Activated T-helper 17 cell treated with anti-CD3 and anti-CD28 coated beads, Interleukin-2, amount 50 U/mL, for 72 hours (primary cell): Measurements from ENCODE around the gene SERPINA4. TPM values are rescaled to one million over a fixed set of nuclear protein-coding genes. Genes with fewer than 3 reads are reported as not detected.
A peak's percentile ranks its signal among the peaks of the same experiment; 100 is the strongest.

Experiments
- ATAC-seq: fragments of 150-1000 bp; cut with Tn5 transposase; replicated peaks from 2 replicates; pipeline ENCODE4 v1.10.0; 2021; ENCODE audit warnings: mild to moderate bottlenecking, moderate library complexity
- H3K27ac Mint-ChIP-seq: one replicate; pipeline ENCODE4 v1.8.0; 2022; ENCODE audit warnings: mixed read lengths
- H3K27me3 Mint-ChIP-seq: one replicate; pipeline ENCODE4 v1.8.0; 2022; ENCODE audit warnings: mixed read lengths
- H3K36me3 Mint-ChIP-seq: one replicate; pipeline ENCODE4 v1.8.0; 2022; ENCODE audit warnings: low read depth, mild to moderate bottlenecking, mixed read lengths
- H3K4me1 Mint-ChIP-seq: one replicate; pipeline ENCODE4 v1.8.0; 2022; ENCODE audit warnings: mixed read lengths
- H3K4me3 Mint-ChIP-seq: one replicate; pipeline ENCODE4 v1.8.0; 2022; ENCODE audit warnings: mild to moderate bottlenecking, mixed read lengths
- H3K9me3 Mint-ChIP-seq: one replicate; pipeline ENCODE4 v1.8.0; 2022; ENCODE audit warnings: mixed read lengths
- total RNA-seq, 2 donors: library from RNA; stranded (reverse); gene quantifications; one replicate each; pipeline ENCODE4 v1.2.3, GENCODE V29; 2022

The SERPINA4 gene
- total RNA-seq, 2 donors from 2014 or later = not detected

- H3K9me3 Mint-ChIP-seq = peaks cover 4% of the 10 kb centered on the region
- peaks cover 32% of the 10 kb centered on the region for H3K27me3 Mint-ChIP-seq
- no peaks in the 10 kb centered on the region for H3K4me1 Mint-ChIP-seq
- H3K36me3 Mint-ChIP-seq = no peaks in the 10 kb centered on the region
- no peak overlapping the region for H3K4me3 Mint-ChIP-seq
- no peak overlapping the region for H3K27ac Mint-ChIP-seq
- ATAC-seq = peak; percentile 60
Measured at GRCh38 chr14:94548999-94549985, 11.9 kb upstream of the SERPINA4 start.

- Mint-ChIP-seq H3K27me3 (peaks cover 35% of the 10 kb centered on the region), H3K27ac (no peak overlapping the region), H3K4me3 (no peak overlapping the region), H3K9me3 (peaks cover 7% of the 10 kb centered on the region), H3K4me1 (no peaks in the 10 kb centered on the region), H3K36me3 (no peaks in the 10 kb centered on the region)
- ATAC-seq = no peak
Measured at GRCh38 chr14:94550041-94550440, 11.2 kb upstream of the SERPINA4 start.

GRCh38 chr14:94555991-94556390 lies 5.3 kb upstream of the SERPINA4 start:
- no peak overlapping the region for H3K4me3 Mint-ChIP-seq
- H3K36me3 Mint-ChIP-seq = no peaks in the 10 kb centered on the region
- H3K4me1 Mint-ChIP-seq = no peaks in the 10 kb centered on the region
- no peak for ATAC-seq
- H3K27ac Mint-ChIP-seq = no peak overlapping the region
- H3K27me3 Mint-ChIP-seq = peaks cover 44% of the 10 kb centered on the region
- peaks cover 19% of the 10 kb centered on the region for H3K9me3 Mint-ChIP-seq

DNA sequence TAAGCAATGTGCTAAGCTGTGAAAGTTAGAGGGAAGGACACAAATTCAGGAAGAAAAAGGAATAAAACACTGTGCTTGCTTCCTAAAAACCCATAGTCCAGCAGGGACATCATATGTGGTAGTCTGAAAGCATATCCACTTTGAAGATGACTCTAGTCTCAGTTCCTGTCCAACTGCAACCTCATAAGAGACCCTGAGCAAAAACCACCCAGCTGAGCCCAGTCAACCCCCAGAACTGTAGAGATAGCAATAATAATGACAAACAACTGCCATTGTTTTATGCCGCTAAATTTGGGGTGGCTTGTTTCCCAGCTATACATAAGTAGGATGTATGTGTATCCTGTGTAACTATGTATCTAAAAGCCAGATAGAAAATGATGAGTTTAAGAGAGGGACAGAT lies 3.9 kb upstream of the SERPINA4 start:
- Mint-ChIP-seq H3K27me3 (peaks cover 36% of the 10 kb centered on the region), H3K4me3 (no peak overlapping the region), H3K9me3 (peaks cover 19% of the 10 kb centered on the region), H3K27ac (no peak overlapping the region), H3K36me3 (no peaks in the 10 kb centered on the region), H3K4me1 (no peaks in the 10 kb centered on the region)
- no peak for ATAC-seq

DNA sequence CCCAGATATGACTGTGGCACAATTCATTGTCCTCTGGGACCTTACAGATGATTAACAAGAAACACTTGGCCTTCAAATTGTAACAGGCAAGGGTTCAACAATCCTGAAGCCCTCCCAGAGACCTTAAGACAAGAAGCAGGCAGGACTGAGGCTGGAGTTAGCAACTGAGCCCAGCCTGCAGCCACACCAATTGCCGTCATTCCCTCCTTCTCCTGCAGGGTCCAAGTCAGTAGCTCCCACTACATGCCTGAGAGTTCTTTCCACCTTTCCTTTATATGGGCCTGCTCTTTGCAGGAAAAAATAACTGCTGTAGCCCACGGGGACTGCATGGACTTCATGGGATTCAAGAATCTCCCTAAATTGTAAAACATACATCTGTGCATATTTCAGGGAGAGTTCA lies 2.4 kb upstream of the SERPINA4 start:
- Mint-ChIP-seq H3K27me3 (peaks cover 25% of the 10 kb centered on the region), H3K27ac (no peak overlapping the region), H3K4me3 (no peak overlapping the region), H3K4me1 (no peaks in the 10 kb centered on the region), H3K36me3 (no peaks in the 10 kb centered on the region), H3K9me3 (peaks cover 16% of the 10 kb centered on the region)
- ATAC-seq = no peak

DNA sequence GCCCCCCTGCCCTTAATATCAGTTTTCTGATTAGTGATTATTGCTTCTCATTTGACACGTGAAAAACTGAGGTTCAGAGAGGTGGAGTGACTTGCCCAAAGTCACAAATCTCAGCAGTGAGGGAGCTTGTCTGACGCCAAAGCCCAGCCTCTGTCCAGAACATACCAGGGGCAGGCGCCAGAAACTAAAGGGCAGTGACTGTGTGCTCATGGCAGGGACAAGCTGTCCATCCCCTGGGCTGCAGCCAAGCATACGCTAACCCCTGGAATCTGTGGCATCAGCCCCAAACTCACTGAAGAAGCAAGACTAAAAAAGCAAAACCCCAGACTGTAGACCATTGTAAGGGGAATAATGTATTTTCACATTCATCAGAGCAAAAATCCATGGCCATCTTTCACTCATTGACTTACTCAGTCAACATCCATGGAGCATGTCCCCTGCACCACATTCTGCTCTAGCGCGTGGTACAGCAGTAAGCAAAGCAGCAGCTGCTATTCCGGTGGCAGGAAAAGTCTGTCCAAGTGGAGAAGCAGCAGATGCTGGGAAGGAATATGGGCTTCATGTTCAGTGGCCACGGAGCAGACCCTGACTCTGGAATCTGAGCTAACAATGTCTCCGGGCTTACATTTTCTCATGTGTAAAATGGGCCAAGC lies 1.5 kb upstream of the SERPINA4 start:
- H3K27ac Mint-ChIP-seq = no peak overlapping the region
- H3K4me1 Mint-ChIP-seq = no peaks in the 10 kb centered on the region
- no peaks in the 10 kb centered on the region for H3K36me3 Mint-ChIP-seq
- ATAC-seq = no peak
- H3K4me3 Mint-ChIP-seq = no peak overlapping the region
- H3K27me3 Mint-ChIP-seq = peaks cover 26% of the 10 kb centered on the region
- H3K9me3 Mint-ChIP-seq = peaks cover 15% of the 10 kb centered on the region

DNA sequence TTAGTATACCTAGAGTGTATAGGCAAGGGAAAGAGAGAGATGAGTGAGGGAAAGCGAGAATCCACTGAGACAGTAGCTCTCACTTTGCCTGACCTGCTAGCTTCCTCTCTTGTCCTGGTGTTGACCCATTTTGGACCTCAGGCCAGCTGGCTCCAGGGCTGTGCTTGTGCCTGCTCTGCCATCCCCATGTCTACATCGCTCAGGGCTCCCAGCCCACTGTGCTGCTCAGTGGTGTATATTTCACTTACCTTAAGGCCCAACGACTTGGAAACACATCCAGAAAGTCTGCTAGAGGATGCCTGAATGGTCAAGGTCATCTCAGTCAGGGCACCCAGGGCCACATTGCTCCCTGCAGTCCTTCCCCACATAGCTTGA lies 964 bp upstream of the SERPINA4 start:
- Mint-ChIP-seq H3K27ac (no peak overlapping the region), H3K27me3 (peaks cover 21% of the 10 kb centered on the region), H3K4me3 (no peak overlapping the region), H3K36me3 (no peaks in the 10 kb centered on the region), H3K9me3 (peaks cover 10% of the 10 kb centered on the region), H3K4me1 (no peaks in the 10 kb centered on the region)
- no peak for ATAC-seq

DNA sequence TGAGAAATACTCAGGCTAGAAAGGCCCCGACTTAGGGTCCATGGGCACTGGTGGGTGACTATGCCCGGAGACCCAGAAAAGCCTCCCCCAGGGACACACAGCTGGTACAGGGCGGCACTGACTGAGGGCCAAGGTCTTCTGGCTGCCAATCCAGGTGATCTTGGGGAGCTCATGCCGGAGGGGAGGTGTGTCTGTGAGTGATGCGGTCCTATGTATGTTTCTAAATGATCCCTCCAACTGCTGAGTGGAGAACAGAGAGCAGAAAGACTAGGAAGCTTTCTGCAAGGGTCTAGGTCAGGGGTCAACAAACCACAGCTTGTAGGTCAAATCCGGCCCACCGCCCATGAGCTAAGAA lies 391 bp downstream of the SERPINA4 start:
- no peak overlapping the region for H3K4me3 Mint-ChIP-seq
- no peak overlapping the region for H3K27ac Mint-ChIP-seq
- H3K9me3 Mint-ChIP-seq = peaks cover 9% of the 10 kb centered on the region
- peaks cover 20% of the 10 kb centered on the region for H3K27me3 Mint-ChIP-seq
- no peaks in the 10 kb centered on the region for H3K36me3 Mint-ChIP-seq
- ATAC-seq = no peak
- H3K4me1 Mint-ChIP-seq = no peaks in the 10 kb centered on the region

DNA sequence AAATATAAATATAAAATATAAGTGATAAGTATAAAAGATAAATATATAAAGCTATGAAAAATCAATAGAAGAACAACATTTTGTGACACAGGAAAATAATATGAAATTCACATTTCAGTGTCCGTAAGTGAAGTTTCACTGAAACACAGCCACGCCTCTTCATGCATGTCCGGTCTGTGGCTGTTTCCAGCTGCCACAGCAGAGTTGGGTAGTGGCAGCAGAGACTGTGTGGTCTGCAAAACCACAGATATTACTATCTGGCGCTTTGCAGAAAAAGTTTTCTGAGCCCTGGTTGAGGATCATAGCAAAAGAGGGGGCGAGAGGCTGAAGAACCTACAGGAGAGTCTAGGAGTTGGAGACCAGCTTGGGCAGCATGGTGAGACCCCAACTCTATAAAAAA lies 780 bp downstream of the SERPINA4 start:
- ATAC-seq = no peak
- Mint-ChIP-seq H3K4me3 (no peak overlapping the region), H3K36me3 (no peaks in the 10 kb centered on the region), H3K9me3 (peaks cover 9% of the 10 kb centered on the region), H3K27me3 (peaks cover 20% of the 10 kb centered on the region), H3K27ac (no peak overlapping the region), H3K4me1 (no peaks in the 10 kb centered on the region)

DNA sequence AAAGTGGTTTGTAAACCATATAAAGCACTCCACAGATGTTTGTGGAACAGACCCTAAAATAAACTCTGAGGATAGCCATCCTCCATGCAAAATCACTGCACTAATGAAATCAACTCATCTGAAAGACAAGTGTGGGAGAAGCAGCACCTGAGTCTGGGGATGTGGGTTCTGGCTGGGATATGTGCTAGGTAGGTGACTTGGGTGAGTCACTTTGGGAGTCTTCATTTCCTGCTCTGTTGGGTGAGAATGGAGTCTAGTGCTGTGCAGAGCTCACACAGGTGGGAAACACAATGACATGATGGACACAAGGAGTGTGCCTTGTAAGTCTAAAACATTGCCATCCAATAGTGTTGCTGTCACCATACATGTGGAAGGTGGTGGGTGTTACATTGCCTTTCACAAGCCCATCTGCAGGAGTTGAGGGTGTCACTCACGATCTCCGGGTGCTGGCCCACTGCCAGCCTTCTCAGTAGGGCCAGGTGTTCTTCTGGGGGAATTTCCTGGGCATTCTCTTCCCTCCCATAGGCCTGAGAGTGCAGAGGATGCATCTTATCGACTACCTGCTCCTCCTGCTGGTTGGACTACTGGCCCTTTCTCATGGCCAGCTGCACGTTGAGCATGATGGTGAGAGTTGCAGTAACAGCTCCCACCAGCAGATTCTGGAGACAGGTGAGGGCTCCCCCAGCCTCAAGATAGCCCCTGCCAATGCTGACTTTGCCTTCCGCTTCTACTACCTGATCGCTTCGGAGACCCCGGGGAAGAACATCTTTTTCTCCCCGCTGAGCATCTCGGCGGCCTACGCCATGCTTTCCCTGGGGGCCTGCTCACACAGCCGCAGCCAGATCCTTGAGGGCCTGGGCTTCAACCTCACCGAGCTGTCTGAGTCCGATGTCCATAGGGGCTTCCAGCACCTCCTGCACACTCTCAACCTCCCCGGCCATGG lies 2.0 kb downstream of the SERPINA4 start:
- no peaks in the 10 kb centered on the region for H3K36me3 Mint-ChIP-seq
- H3K4me3 Mint-ChIP-seq = no peak overlapping the region
- no peaks in the 10 kb centered on the region for H3K4me1 Mint-ChIP-seq
- peaks cover 5% of the 10 kb centered on the region for H3K9me3 Mint-ChIP-seq
- no peak for ATAC-seq
- no peak overlapping the region for H3K27ac Mint-ChIP-seq
- peaks cover 20% of the 10 kb centered on the region for H3K27me3 Mint-ChIP-seq

DNA sequence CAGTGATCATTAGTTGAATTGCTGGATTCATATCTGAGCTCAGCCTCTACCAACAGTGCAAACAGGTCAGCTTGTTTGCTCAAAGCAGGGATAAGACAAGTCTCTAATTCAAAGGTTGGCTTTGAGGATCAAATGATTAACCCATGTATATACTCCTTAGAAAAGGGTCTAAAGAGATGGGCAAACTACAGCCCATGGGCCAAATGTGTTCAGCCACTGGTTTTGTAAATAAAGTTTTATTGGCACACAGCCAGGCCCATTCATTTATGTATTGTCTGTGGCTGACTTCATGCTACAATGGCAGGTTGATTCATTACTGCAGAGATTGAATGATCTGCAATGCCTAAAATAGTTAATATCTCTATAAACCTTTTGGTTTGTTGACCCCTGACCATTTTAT lies 3.1 kb downstream of the SERPINA4 start:
- ATAC-seq = no peak
- Mint-ChIP-seq H3K27ac (no peak overlapping the region), H3K4me3 (no peak overlapping the region), H3K9me3 (peaks cover 5% of the 10 kb centered on the region), H3K27me3 (peaks cover 16% of the 10 kb centered on the region), H3K36me3 (no peaks in the 10 kb centered on the region), H3K4me1 (no peaks in the 10 kb centered on the region)

DNA sequence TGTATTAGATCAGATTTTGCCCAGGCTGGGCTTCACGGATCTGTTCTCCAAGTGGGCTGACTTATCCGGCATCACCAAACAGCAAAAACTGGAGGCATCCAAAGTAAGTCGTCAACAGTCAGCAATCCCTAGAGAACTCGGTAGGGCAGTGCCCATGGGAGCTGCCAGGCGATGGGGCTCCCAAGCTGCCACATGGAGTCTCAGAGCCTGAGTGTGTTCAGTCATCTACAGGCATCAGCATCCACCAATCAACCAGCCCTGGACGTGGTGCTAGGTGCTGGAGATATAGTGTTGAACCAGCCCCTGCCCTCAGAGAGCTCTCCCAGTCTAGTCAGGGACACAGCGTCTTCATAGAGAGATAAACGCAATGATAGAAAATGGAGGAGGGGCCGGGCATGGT lies 6.9 kb downstream of the SERPINA4 start:
- H3K27me3 Mint-ChIP-seq = peaks cover 16% of the 10 kb centered on the region
- H3K27ac Mint-ChIP-seq = no peak overlapping the region
- no peak overlapping the region for H3K4me3 Mint-ChIP-seq
- H3K9me3 Mint-ChIP-seq = peaks cover 5% of the 10 kb centered on the region
- no peaks in the 10 kb centered on the region for H3K36me3 Mint-ChIP-seq
- H3K4me1 Mint-ChIP-seq = no peaks in the 10 kb centered on the region
- no peak for ATAC-seq

- no peak overlapping the region for H3K27ac Mint-ChIP-seq
- H3K4me3 Mint-ChIP-seq = no peak overlapping the region
- peaks cover 13% of the 10 kb centered on the region for H3K27me3 Mint-ChIP-seq
- ATAC-seq = no peak
- peaks cover 5% of the 10 kb centered on the region for H3K9me3 Mint-ChIP-seq
- H3K36me3 Mint-ChIP-seq = no peaks in the 10 kb centered on the region
- H3K4me1 Mint-ChIP-seq = no peaks in the 10 kb centered on the region
Measured at GRCh38 chr14:94569381-94570001, 8.2 kb downstream of the SERPINA4 start.

- no peak for ATAC-seq
- H3K4me3 Mint-ChIP-seq = no peak overlapping the region
- H3K9me3 Mint-ChIP-seq = peaks cover 5% of the 10 kb centered on the region
- no peaks in the 10 kb centered on the region for H3K36me3 Mint-ChIP-seq
- H3K27me3 Mint-ChIP-seq = peaks cover 13% of the 10 kb centered on the region
- H3K4me1 Mint-ChIP-seq = no peaks in the 10 kb centered on the region
- no peak overlapping the region for H3K27ac Mint-ChIP-seq
Measured at GRCh38 chr14:94570002-94570400, 8.8 kb downstream of the SERPINA4 start.
